Parathyroid adenoma (tissue), 2 donors: ENCODE measurements around the gene AHNAK2.

ENCODE experiments used
- H2AFZ ChIP-seq: fragments of 300-600 bp; sonication (generic); one replicate; pipeline ENCODE4 v1.7.0; 2017; ENCODE audit warnings: antibody characterized with exemption, mild to moderate bottlenecking
- H3K27ac ChIP-seq: fragments of 300-600 bp; sonication (generic); one replicate; pipeline ENCODE4 v1.7.0; 2017
- H3K27me3 ChIP-seq: fragments of 300-600 bp; sonication (generic); one replicate; pipeline ENCODE4 v1.7.0; 2017; ENCODE audit warnings: low read length; ENCODE audit not compliant: control insufficient read depth, insufficient read depth
- H3K36me3 ChIP-seq: fragments of 300-600 bp; sonication (generic); one replicate; pipeline ENCODE4 v1.7.0; 2017; ENCODE audit warnings: low read length; ENCODE audit not compliant: control insufficient read depth, insufficient read depth
- H3K4me1 ChIP-seq: fragments of 300-600 bp; sonication (generic); one replicate; pipeline ENCODE4 v1.7.0; 2017; ENCODE audit warnings: control low read depth
- H3K4me2 ChIP-seq: fragments of 300-600 bp; sonication (generic); one replicate; pipeline ENCODE4 v1.7.0; 2017; ENCODE audit warnings: low read length
- H3K4me3 ChIP-seq: fragments of 300-600 bp; sonication (generic); one replicate; pipeline ENCODE4 v1.7.0; 2017; ENCODE audit warnings: low read depth, low read length
- H3K79me2 ChIP-seq: fragments of 300-600 bp; sonication (generic); one replicate; pipeline ENCODE4 v1.7.0; 2017; ENCODE audit warnings: control low read depth
- H3K9ac ChIP-seq: fragments of 300-600 bp; sonication (generic); one replicate; pipeline ENCODE4 v1.7.0; 2017; ENCODE audit warnings: mild to moderate bottlenecking
- H3K9me3 ChIP-seq: fragments of 300-600 bp; sonication (generic); one replicate; pipeline ENCODE4 v1.7.0; 2017; ENCODE audit warnings: low read length; ENCODE audit not compliant: control insufficient read depth
- CTCF ChIP-seq: fragments of 300-600 bp; sonication (generic); IDR thresholded peaks from one replicate; pipeline ENCODE4 v1.7.0; 2017; ENCODE audit warnings: antibody characterized with exemption, mild to moderate bottlenecking
- donor health status: primary hyperparathyroidism.

AHNAK2 gene

GRCh38 chr14:104900639-104901512 lies 77.3 kb downstream of the AHNAK2 start:
- no peaks in the 10 kb centered on the region for H3K9me3 ChIP-seq
- H3K4me3 ChIP-seq, result no peak overlapping the region
- H3K9ac ChIP-seq, result no peak overlapping the region
- peaks cover 1% of the 10 kb centered on the region for H3K4me1 ChIP-seq
- H3K4me2 ChIP-seq, result no peak overlapping the region
- TF ChIP-seq CTCF, result no peak
- H3K27me3 ChIP-seq, result no peaks in the 10 kb centered on the region
- no peaks in the 10 kb centered on the region for H3K36me3 ChIP-seq
- no peaks in the 10 kb centered on the region for H3K79me2 ChIP-seq
- H2AFZ ChIP-seq, result no peak overlapping the region
- H3K27ac ChIP-seq, result no peak overlapping the region

- no peak overlapping the region for H2AFZ ChIP-seq
- peaks cover 11% of the 10 kb centered on the region for H3K4me1 ChIP-seq
- no peak overlapping the region for H3K9ac ChIP-seq
- no peaks in the 10 kb centered on the region for H3K9me3 ChIP-seq
- H3K27ac ChIP-seq, result no peak overlapping the region
- no peaks in the 10 kb centered on the region for H3K27me3 ChIP-seq
- H3K36me3 ChIP-seq, result no peaks in the 10 kb centered on the region
- no peak overlapping the region for H3K4me3 ChIP-seq
- TF ChIP-seq CTCF, result no peak
- H3K79me2 ChIP-seq, result no peaks in the 10 kb centered on the region
- H3K4me2 ChIP-seq, result no peak overlapping the region
Observed at GRCh38 chr14:104899781-104900180, 78.4 kb downstream of the AHNAK2 start.

GRCh38 chr14:104898870-104899510 lies 79.2 kb downstream of the AHNAK2 start:
- Histone ChIP-seq H3K36me3 (no peaks in the 10 kb centered on the region), H3K79me2 (no peaks in the 10 kb centered on the region), H3K4me1 (peaks cover 11% of the 10 kb centered on the region), H3K27me3 (no peaks in the 10 kb centered on the region), H3K4me2 (no peak overlapping the region), H3K4me3 (no peak overlapping the region), H3K27ac (no peak overlapping the region), H3K9me3 (no peaks in the 10 kb centered on the region), H2AFZ (no peak overlapping the region), H3K9ac (no peak overlapping the region)
- TF ChIP-seq CTCF, result no peak

GRCh38 chr14:104898195-104898558 lies 80.0 kb downstream of the AHNAK2 start:
- Histone ChIP-seq H2AFZ (no peak overlapping the region), H3K27ac (no peak overlapping the region), H3K79me2 (no peaks in the 10 kb centered on the region), H3K9ac (no peak overlapping the region), H3K4me3 (no peak overlapping the region), H3K4me2 (no peak overlapping the region), H3K36me3 (no peaks in the 10 kb centered on the region), H3K4me1 (peaks cover 11% of the 10 kb centered on the region), H3K27me3 (no peaks in the 10 kb centered on the region), H3K9me3 (no peaks in the 10 kb centered on the region)
- TF ChIP-seq CTCF, result no peak
